SK-N-SH (cell line): ENCODE measurements around the gene IQSEC3.
"Not testable (repeated sequence)": the region's sequence is repeated elsewhere in the genome, so short reads cannot be mapped to it uniquely, and the experiment has no call there.

Source experiments
- CTCF ChIP-seq: fragments of 200-600 bp; sonication (generic); IDR thresholded peaks from 2 replicates; pipeline ENCODE4 v1.6.1; 2017; ENCODE audit warnings: antibody characterized with exemption, mild to moderate bottlenecking, moderate library complexity
- EP300 ChIP-seq, 2 experiments: IDR thresholded peaks; 2 replicates each; pipeline versions ENCODE4 v1.4.0 to v1.6.1; 2012; ENCODE audit warnings: borderline replicate concordance in 1 of 2, low read depth in 1 of 2, low read length in 1 of 2
- MXI1 ChIP-seq: IDR thresholded peaks from 2 replicates; pipeline ENCODE4 v1.6.1; 2012; ENCODE audit warnings: mild to moderate bottlenecking, low read depth, low read length, improper control_type of control experiment
- POLR2AphosphoS5 ChIP-seq: IDR thresholded peaks from 2 replicates; pipeline ENCODE4 v1.6.1; 2012; ENCODE audit warnings: low read depth, low read length
- RAD21 ChIP-seq: IDR thresholded peaks from 2 replicates; pipeline ENCODE4 v1.6.1; 2012; ENCODE audit warnings: mild to moderate bottlenecking, low read length
- TAF1 ChIP-seq: IDR thresholded peaks from 2 replicates; pipeline ENCODE4 v1.6.1; 2012; ENCODE audit warnings: low read depth, mild to moderate bottlenecking, low read length, moderate library complexity, borderline replicate concordance
- USF2 ChIP-seq: fragments of 150-350 bp; IDR thresholded peaks from 2 replicates; pipeline ENCODE4 v1.6.1; 2017; ENCODE audit warnings: antibody characterized with exemption, low read length, low read depth, borderline replicate concordance
- YY1 ChIP-seq: IDR thresholded peaks from 2 replicates; pipeline ENCODE4 v1.4.0; 2012; ENCODE audit warnings: low read depth, mild to moderate bottlenecking

- TF ChIP-seq CTCF; POLR2AphosphoS5; TAF1; EP300 (IDR thresholded peaks at IDR 0.05; ENCODE audit: borderline replicate concordance in 1 of 2, low read depth in 1 of 2, low read length in 1 of 2); YY1; RAD21; MXI1; USF2: not testable (repeated sequence)
These were observed 38.7 kb upstream of the IQSEC3 start for GRCh38 chr12:27904-28303.
